Uterus (tissue), 2 donors: Measurements from ENCODE around the gene PPARG.

Experiments used
- POLR2A ChIP-seq, 2 donors: fragments of 450-650 bp; IDR thresholded peaks; one replicate each; pipeline ENCODE4 v1.6.1; 2016; ENCODE audit warnings: antibody characterized with exemption in 2 of 2, mild to moderate bottlenecking in 1 of 2, moderate library complexity in 1 of 2
- TF ChIP-seq, protein P1 (sequence below), 4 experiments: fragments of 200-600 bp in 2 of 4; fragments of 450-650 bp in 2 of 4; sonication (generic) in 2 of 4; IDR thresholded peaks; one replicate each; pipeline ENCODE4 v1.5.1; 2016 to 2019; ENCODE audit warnings: antibody characterized with exemption in 4 of 4, mild to moderate bottlenecking in 2 of 4, moderate library complexity in 1 of 4

DNA sequence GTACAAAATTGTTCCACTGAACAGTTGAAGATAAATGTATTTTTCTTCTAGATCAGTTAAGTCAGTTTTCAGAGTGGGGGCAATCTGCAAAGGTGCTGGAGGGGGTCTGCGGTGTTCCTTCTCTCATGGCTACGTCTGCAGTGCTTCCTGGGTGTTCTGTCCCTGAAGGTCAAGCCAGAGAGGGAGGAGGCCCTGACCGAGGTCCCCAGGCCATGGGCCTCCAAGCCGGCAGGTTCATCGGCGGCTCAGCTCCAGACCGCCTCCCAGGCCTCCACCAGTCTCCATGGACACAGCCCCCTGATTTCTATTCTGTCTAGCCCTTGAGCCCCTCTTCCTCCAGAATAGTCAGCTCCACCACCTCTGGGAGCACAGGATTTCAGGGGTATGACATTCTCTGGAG is 166.9 kb downstream of the PPARG start:
- no peak for TF ChIP-seq POLR2A (IDR thresholded peaks at IDR 0.05)
- TF ChIP-seq, protein P1, sequence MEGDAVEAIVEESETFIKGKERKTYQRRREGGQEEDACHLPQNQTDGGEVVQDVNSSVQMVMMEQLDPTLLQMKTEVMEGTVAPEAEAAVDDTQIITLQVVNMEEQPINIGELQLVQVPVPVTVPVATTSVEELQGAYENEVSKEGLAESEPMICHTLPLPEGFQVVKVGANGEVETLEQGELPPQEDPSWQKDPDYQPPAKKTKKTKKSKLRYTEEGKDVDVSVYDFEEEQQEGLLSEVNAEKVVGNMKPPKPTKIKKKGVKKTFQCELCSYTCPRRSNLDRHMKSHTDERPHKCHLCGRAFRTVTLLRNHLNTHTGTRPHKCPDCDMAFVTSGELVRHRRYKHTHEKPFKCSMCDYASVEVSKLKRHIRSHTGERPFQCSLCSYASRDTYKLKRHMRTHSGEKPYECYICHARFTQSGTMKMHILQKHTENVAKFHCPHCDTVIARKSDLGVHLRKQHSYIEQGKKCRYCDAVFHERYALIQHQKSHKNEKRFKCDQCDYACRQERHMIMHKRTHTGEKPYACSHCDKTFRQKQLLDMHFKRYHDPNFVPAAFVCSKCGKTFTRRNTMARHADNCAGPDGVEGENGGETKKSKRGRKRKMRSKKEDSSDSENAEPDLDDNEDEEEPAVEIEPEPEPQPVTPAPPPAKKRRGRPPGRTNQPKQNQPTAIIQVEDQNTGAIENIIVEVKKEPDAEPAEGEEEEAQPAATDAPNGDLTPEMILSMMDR (IDR thresholded peaks at IDR 0.05) = no peak
